GM10847 (cell line): ENCODE results near the gene PLAAT2.

Experiments used
- POLR2A ChIP-seq: IDR thresholded peaks from 2 replicates; pipeline ENCODE4 v1.6.1; 2011; ENCODE audit not compliant: insufficient read length; ENCODE audit errors: extremely low read depth

Gene PLAAT2

DNA sequence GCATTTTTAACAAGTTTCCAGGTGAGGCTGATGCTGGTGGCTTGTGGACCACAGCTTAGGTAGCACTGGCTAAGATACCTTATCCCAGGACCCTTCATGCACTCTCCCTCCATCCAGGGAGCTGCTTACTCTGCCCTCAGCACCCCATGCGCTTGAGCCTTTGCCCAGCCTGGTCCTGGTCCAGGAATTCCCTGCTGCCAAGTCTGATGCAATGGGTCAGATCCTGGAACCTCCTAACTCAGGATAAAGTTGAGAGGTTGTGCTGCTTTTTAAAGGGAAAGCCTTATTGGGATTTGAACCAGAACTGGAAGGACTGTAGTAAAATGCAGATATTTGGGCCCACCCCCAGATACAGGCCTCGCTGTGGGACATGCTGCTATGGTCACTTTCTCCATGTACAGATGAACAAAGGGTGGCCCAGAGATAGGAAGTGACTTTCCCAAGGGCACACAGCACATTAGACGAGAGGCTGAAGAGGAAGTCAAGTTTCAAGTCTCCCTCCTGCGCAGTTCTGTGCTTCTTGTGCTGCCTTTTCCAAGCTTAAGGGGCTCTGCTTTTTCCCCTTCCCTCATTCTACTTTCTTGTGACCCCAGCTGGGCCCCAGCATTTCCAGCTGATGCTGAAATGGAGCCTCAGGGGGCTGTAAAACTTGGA is 58.1 kb downstream of the PLAAT2 start:
- TF ChIP-seq POLR2A, result no peak

DNA sequence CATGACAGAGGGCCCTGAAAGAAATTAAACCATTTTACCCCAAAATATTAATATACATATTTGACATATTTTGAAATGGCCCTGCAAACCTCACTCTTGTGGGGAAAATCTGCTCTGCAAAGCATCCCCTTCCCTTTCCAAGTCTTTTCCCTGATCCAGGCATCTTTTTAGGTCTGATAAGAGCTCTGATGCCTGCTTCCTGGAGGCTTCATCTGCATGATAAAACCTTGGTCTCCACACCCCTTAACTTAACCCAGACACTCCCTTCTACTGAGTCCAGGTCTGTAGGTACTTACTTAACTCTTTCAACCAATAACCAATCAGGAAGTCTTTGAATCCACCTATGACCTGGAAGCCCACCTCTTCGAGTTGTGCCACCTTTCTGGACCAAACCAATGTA is 59.1 kb downstream of the PLAAT2 start:
- TF ChIP-seq POLR2A, result no peak

DNA sequence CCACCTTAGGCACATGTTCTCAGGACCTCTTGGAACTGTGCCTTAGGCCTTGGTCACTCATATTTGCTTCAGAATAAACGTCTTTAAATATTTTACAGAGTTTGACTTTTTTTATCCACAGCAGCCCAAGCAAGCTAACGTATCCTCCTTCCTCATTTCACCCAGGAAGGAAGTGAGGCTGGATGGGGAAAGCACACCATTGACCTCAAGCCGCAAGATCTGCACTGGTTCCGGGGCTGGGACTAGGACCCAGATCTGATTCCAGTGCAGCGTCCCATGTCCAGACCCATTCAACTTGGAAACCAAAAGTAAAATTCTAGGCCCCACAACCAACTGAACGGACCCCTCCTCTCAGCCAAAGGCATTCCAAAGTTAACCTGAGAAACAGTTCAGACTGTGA is 59.7 kb downstream of the PLAAT2 start:
- TF ChIP-seq POLR2A, result no peak
